ENCODE data around the gene PPM1F.

The PPM1F gene

DNA sequence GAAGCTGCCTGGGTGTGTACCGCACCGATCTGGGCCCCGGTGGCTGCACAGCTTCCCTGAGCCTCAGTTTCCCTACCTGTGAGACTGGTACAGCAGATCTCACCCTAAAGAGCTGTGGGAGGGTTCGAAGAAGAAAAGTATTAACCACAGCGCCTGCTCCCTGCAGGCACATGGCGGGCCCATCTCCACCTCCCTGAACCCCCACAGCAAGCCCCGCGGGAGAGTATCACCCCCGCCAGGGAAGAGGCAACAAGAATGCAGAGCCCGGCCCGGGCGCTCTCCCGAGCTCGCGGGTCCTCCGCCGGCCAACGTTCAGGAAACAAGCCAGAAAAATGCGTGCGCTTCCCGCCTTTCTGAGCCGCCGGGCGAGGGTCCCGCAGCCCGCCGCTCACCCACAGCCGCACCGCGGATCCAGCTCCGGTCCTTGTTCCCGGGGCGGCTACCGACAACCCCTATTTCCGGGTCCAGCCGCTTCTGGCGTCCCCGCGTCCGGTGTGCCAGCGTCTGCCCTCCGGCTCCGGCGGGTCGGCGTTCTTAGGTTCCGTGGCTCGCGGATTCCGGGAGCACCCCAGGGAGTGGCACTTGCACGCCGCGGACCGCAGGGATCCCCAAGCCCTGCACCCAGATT lies 29.8 kb upstream of the PPM1F start, which contains the start of gene TOP3B:
Gene TOP3B, minus strand, starts transcription at position 450 of the 628 bp plus-strand sequence. CDS start 7,078 bp downstream, outside the sequence.
- TF ChIP-seq, protein P1, sequence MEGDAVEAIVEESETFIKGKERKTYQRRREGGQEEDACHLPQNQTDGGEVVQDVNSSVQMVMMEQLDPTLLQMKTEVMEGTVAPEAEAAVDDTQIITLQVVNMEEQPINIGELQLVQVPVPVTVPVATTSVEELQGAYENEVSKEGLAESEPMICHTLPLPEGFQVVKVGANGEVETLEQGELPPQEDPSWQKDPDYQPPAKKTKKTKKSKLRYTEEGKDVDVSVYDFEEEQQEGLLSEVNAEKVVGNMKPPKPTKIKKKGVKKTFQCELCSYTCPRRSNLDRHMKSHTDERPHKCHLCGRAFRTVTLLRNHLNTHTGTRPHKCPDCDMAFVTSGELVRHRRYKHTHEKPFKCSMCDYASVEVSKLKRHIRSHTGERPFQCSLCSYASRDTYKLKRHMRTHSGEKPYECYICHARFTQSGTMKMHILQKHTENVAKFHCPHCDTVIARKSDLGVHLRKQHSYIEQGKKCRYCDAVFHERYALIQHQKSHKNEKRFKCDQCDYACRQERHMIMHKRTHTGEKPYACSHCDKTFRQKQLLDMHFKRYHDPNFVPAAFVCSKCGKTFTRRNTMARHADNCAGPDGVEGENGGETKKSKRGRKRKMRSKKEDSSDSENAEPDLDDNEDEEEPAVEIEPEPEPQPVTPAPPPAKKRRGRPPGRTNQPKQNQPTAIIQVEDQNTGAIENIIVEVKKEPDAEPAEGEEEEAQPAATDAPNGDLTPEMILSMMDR (IDR thresholded peaks at IDR 0.05), result no peak

DNA sequence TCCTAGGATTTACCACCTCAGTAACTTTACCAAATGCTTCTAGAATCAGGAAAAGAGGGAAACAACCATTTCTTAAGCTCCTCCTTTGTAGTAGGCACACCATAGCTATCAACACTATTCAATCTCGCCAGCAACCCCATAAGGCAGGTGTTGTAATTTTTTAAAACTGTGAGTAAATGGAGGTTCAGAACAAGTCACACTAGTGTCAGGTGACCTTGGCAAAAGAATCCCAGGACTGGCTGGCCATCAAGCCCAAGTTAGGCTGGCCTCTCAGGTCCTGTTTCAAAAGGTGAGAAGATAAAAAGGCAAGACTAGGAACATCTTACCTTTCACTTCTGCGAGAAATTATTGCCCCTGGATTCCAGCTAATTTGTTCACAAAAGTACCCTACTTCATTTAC lies 29.2 kb upstream of the PPM1F start:
- TF ChIP-seq, protein P1 (IDR thresholded peaks at IDR 0.05), result no peak

DNA sequence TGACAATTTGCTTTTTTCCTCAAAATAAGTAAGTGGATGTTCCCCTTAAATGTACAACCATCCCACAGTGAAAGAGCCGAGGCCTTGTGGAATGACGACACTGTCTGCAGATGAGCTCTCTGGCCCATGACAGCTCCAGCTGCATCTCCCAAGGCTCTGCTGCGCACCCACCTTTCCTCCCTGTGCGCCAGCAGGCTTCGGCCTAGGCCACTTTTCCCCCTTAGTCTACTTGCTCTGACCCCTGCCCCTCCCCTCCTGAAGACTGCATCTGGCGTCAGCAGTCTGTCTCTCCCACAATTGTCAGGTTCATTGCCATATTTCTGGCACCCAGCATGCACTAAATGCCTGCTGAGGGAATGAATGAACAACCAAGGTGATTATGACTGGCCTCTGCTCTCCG lies 27.9 kb upstream of the PPM1F start:
- TF ChIP-seq, protein P1 (IDR thresholded peaks at IDR 0.05), result no peak

DNA sequence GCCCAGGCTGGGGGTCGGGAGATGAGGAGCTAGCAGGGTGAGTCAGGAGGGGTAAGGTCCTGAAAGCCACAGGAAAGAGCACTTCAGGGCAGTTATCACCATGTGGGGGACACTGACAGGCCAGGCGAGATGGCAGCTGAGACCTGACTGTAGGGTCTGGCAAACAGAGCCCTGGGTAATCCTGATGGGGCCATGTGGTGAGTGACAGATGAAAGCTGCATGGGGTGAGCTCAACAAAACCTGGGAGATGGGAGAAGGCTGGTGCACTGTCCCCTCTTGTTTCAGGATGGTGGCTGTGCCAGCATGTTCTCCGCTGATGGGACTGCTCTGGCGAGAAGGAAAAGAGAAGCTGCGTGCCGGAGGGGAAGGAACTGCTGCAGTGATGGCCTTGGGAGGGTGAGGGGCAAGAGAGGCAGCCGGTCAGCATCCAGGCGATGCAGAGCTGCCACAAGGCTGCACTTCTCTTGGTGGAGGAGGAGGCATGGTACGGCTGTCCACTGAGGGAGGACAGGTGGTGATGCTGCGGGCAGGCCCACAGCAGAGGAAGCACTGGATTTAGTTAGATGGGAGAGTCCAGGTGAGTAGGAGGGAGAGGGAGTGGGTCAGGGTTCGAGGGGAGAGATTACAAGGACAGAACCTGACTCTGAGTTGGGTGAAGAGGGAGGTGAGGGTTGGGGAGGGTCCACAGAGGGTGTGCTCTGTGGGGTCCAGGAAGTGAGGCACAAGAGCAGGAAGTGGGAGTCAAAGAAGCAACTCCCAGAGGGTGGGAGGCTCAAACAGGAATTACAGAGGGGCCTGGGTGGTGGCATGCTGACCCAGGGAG lies 26.1 kb upstream of the PPM1F start:
- TF ChIP-seq, protein P1 (IDR thresholded peaks at IDR 0.05), result no peak

DNA sequence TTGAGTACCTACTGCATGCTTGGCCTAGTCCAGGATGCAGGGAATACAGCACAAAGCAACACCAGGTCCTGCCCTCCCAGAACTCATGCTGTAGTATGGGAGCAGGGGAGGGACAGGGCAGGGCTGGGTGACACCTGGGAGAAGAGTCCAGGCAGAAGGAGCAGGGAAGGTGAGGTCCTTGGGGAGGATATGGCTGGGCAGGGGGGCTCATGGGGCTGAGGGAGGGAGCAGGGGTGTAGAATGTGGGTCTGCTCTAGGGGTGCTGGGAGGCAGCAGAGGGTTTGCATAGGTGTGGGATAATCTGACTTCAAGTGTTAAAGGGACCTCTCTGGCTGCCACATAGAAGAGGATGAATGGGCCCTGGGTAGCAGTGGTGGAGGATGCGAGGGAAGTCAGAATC lies 25.2 kb upstream of the PPM1F start:
- TF ChIP-seq, protein P1 (IDR thresholded peaks at IDR 0.05), result no peak

DNA sequence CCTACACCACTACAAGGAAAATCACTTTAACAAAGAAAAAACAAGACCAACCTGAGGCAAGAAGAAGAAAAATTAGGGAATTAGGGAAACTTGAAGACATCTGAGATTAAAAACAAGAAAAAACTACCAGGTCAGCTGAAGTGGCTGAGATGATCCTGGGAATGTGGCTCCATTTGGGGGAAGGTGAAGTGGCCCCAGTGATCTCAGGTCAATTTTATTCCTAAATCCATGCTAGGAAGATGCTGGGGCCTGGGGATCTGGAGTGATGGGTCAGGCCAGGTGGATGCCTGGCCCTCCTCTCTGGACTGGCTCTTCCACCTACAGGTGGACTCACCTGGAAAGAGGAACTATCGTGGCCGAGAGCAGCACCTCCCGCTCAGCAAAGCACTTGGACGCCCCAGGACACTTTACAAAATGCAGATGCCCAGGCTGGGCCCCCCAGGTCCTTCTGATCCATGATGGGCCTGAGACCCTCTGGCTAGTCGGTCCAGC lies 23.3 kb upstream of the PPM1F start:
- TF ChIP-seq, protein P1 (IDR thresholded peaks at IDR 0.05), result no peak

DNA sequence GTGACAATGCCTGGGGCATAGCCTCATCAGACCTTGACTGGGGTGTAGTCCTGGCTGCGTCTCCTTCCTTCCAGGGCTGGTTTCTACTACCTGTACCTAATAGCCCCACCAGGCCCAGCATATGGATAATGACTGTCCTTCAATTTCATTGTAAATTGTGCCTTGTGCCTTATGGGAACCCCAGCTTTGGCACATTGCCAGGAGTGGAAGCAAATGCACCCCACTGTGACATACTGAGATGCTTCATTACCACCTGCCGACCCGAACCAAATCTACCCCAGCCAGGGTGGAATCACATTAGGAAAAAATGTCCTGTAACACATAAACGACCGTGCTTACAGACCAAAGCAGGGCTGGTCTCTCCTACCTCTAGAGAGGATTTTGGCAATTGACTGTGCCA lies 22.6 kb upstream of the PPM1F start:
- TF ChIP-seq, protein P1 (IDR thresholded peaks at IDR 0.05), result no peak

All from LNCAP (cell line).